GM12865 (cell line): ENCODE data around the gene INTS4.
"Not testable (repeated sequence)": the region's sequence is repeated elsewhere in the genome, so short reads cannot be mapped to it uniquely, and the experiment has no call there.

ENCODE experiments used
- DNase-seq: peaks from one replicate; pipeline ENCODE4 v3.0.0; 2010; ENCODE audit warnings: low read depth
- H3K4me3 ChIP-seq: 2 replicates; pipeline ENCODE4 v1.5.1; 2011; ENCODE audit warnings: mild to moderate bottlenecking, low read depth, low read length, control low read depth
- CTCF ChIP-seq: IDR thresholded peaks from 2 replicates; pipeline ENCODE4 v1.5.1; 2011; ENCODE audit warnings: low read length, control low read depth, low read depth, inconsistent platforms; ENCODE audit not compliant: insufficient read depth; ENCODE audit errors: missing control alignments

The INTS4 gene

GRCh38 chr11:77994434-77995362, at the start of gene INTS4:
Gene INTS4, minus strand, starts transcription at chr11:77994668. Its CDS starts 25 bp downstream, at chr11:77994643.
- no peak for TF ChIP-seq CTCF
- H3K4me3 ChIP-seq, result peak within 1 kb of the TSS; percentile 89
- peak; percentile 100 for DNase-seq

GRCh38 chr11:78041843-78042440, 47.5 kb upstream of the INTS4 start:
- TF ChIP-seq CTCF, result no peak
- H3K4me3 ChIP-seq, result no peak overlapping the region
- DNase-seq, result no peak

- H3K4me3 ChIP-seq, DNase-seq: not testable (repeated sequence)
Measured at GRCh38 chr11:78041380-78041719, 46.9 kb upstream of the INTS4 start.

GRCh38 chr11:78040691-78041379, 46.4 kb upstream of the INTS4 start:
- TF ChIP-seq CTCF, result no peak
- no peak overlapping the region for H3K4me3 ChIP-seq
- no peak for DNase-seq

- H3K4me3 ChIP-seq, result no peak overlapping the region
- TF ChIP-seq CTCF, result no peak
- DNase-seq, result peak; percentile 75
Measured at GRCh38 chr11:78039919-78040671, 45.6 kb upstream of the INTS4 start.

- no peak for TF ChIP-seq CTCF
- no peak for DNase-seq
- H3K4me3 ChIP-seq, result no peak overlapping the region
Measured at GRCh38 chr11:78039391-78039918, 45.0 kb upstream of the INTS4 start.
